Smooth muscle cell (in vitro differentiated cells): ENCODE measurements around the gene PTPRG. TPM values are rescaled to one million over a fixed set of nuclear protein-coding genes. Genes with fewer than 3 reads are reported as not detected.

Experiments
- DNase-seq: peaks from one replicate; lab custom pipeline; 2025; ENCODE audit not compliant: unreplicated experiment; lab: John Stamatoyannopoulos, UW
- H2AFZ ChIP-seq: fragments of 200-600 bp; sonication (generic); 2 replicates; pipeline ENCODE4 v1.6.0; 2016; ENCODE audit warnings: antibody characterized with exemption, low read depth, mild to moderate bottlenecking
- H3F3A ChIP-seq: fragments of 200-600 bp; sonication (generic); 2 replicates; pipeline ENCODE4 v1.6.0; 2017; ENCODE audit warnings: antibody characterized with exemption, low read depth
- H3K27ac ChIP-seq: fragments of 200-600 bp; sonication (generic); 2 replicates; pipeline ENCODE4 v1.5.1; 2016; ENCODE audit warnings: low read depth, mild to moderate bottlenecking
- H3K27me3 ChIP-seq: fragments of 200-600 bp; sonication (generic); 2 replicates; pipeline ENCODE4 v1.6.1; 2016; ENCODE audit warnings: low read depth, mild to moderate bottlenecking
- H3K36me3 ChIP-seq: fragments of 200-600 bp; sonication (generic); 2 replicates; pipeline ENCODE4 v1.5.1; 2016; ENCODE audit warnings: low read depth
- H3K4me1 ChIP-seq: fragments of 200-600 bp; sonication (generic); 2 replicates; pipeline ENCODE4 v1.5.1; 2016; ENCODE audit warnings: low read depth
- H3K4me2 ChIP-seq: fragments of 200-600 bp; sonication (generic); 2 replicates; pipeline ENCODE4 v1.6.0; 2016; ENCODE audit warnings: mild to moderate bottlenecking
- H3K4me3 ChIP-seq: fragments of 200-600 bp; sonication (generic); 2 replicates; pipeline ENCODE4 v1.5.1; 2016; ENCODE audit warnings: mild to moderate bottlenecking
- H3K79me2 ChIP-seq: fragments of 200-600 bp; sonication (generic); 2 replicates; pipeline ENCODE4 v1.6.0; 2016; ENCODE audit warnings: low read depth, mild to moderate bottlenecking
- H3K9ac ChIP-seq: fragments of 200-600 bp; sonication (generic); 2 replicates; pipeline ENCODE4 v1.6.0; 2016; ENCODE audit warnings: low read depth
- H3K9me3 ChIP-seq: fragments of 200-600 bp; sonication (generic); replicated peaks from 2 replicates; pipeline ENCODE4 v1.5.1; 2016; ENCODE audit warnings: low read depth
- H4K20me1 ChIP-seq: fragments of 200-600 bp; sonication (generic); 2 replicates; pipeline ENCODE4 v1.6.0; 2016; ENCODE audit warnings: low read depth
- CTCF ChIP-seq: fragments of 200-600 bp; sonication (generic); IDR thresholded peaks from 2 replicates; pipeline ENCODE4 v1.5.1; 2017; ENCODE audit warnings: borderline replicate concordance, mild to moderate bottlenecking, antibody characterized with exemption; ENCODE audit not compliant: insufficient read depth, poor library complexity, severe bottlenecking
- WGBS: methylation state at CpG from one replicate; pipeline ENCODE4 v1.1.7; 2016; ENCODE audit warnings: low lambda C conversion rate; 5-methylcytosine and 5-hydroxymethylcytosine counted together
- polyA plus RNA-seq: library from polyadenylated mRNA; unstranded; fragments of >200 nt; fragmentation: Nextera tagmentation; extraction: Ambion mirVana; gene quantifications from 2 replicates; pipeline ENCODE4 v1.2.1, GENCODE V29; 2016
- total RNA-seq: library from RNA; depleted of rRNA; stranded (reverse); fragments of >200 nt; gene quantifications from 2 replicates; pipeline ENCODE4 v1.2.3, GENCODE V29; 2014

The PTPRG gene
- total and polyA plus RNA-seq, 2 experiments from 2014 or later = 21.2 to 87.3 TPM

GRCh38 chr3:62133015-62133414 is 571.6 kb downstream of the PTPRG start:
- Histone ChIP-seq H3K9ac (no peak overlapping the region), H3K4me3 (no peak overlapping the region), H3K9me3 (no peaks in the 10 kb centered on the region), H3K27me3 (no peaks in the 10 kb centered on the region), H3K79me2 (no peaks in the 10 kb centered on the region), H3K27ac (no peak overlapping the region), H3K4me2 (no peak overlapping the region), H3F3A (no peaks in the 10 kb centered on the region), H2AFZ (no peak overlapping the region), H3K4me1 (peaks cover 7% of the 10 kb centered on the region), H3K36me3 (no peaks in the 10 kb centered on the region), H4K20me1 (peaks cover 18% of the 10 kb centered on the region)
- TF ChIP-seq CTCF = no peak
- 72% methylated on average over 5 of the region's 5 CpGs for WGBS
- DNase-seq = no peak

DNA sequence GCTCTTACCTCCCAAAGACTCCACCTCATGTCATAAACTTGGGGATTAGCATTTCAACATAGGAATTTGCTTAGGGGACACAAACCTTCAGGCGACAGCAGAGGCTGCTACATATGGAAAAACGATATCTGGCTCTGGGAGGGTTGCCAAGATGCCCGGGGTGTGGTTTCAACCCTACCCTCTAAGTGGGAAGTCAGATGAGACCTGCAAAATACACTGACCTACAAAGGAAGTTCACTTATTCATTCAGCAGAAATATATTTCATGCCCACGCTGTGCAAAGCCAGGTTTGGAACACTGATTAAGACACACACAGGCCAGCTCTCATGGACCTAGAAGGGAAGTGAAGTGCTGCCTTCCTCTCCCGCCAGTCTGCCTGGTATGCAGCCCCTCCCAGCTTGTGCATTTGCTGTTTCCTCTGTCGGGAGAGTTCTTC is 572.7 kb downstream of the PTPRG start:
- Histone ChIP-seq H3F3A (no peaks in the 10 kb centered on the region), H3K27me3 (no peaks in the 10 kb centered on the region), H3K27ac (no peak overlapping the region), H3K9ac (no peak overlapping the region), H3K4me2 (no peak overlapping the region), H2AFZ (no peak overlapping the region), H3K4me1 (peaks cover 7% of the 10 kb centered on the region), H4K20me1 (peaks cover 18% of the 10 kb centered on the region), H3K4me3 (no peak overlapping the region), H3K36me3 (no peaks in the 10 kb centered on the region), H3K79me2 (no peaks in the 10 kb centered on the region), H3K9me3 (no peaks in the 10 kb centered on the region)
- WGBS = 67% methylated on average over 6 of the region's 6 CpGs
- DNase-seq = no peak
- TF ChIP-seq CTCF = no peak

GRCh38 chr3:62135741-62136140 is 574.4 kb downstream of the PTPRG start:
- H3K27ac ChIP-seq = no peak overlapping the region
- H3K27me3 ChIP-seq = no peaks in the 10 kb centered on the region
- no peaks in the 10 kb centered on the region for H3K9me3 ChIP-seq
- H3K4me3 ChIP-seq = no peak overlapping the region
- no peak overlapping the region for H3K4me2 ChIP-seq
- H3K36me3 ChIP-seq = no peaks in the 10 kb centered on the region
- H3K4me1 ChIP-seq = peaks cover 7% of the 10 kb centered on the region
- 97% methylated on average over 7 of the region's 7 CpGs for WGBS
- H3K9ac ChIP-seq = no peak overlapping the region
- peaks cover 16% of the 10 kb centered on the region for H4K20me1 ChIP-seq
- no peaks in the 10 kb centered on the region for H3K79me2 ChIP-seq
- H2AFZ ChIP-seq = no peak overlapping the region
- no peaks in the 10 kb centered on the region for H3F3A ChIP-seq
- no peak for TF ChIP-seq CTCF
- no peak for DNase-seq

- Histone ChIP-seq H3K27me3 (no peaks in the 10 kb centered on the region), H4K20me1 (peaks cover 13% of the 10 kb centered on the region), H3K4me3 (no peak overlapping the region), H3K36me3 (no peaks in the 10 kb centered on the region), H3K27ac (no peak overlapping the region), H3K79me2 (no peaks in the 10 kb centered on the region), H3F3A (no peaks in the 10 kb centered on the region), H3K9me3 (no peaks in the 10 kb centered on the region), H3K4me1 (peaks cover 10% of the 10 kb centered on the region), H2AFZ (no peak overlapping the region), H3K4me2 (no peak overlapping the region), H3K9ac (no peak overlapping the region)
- WGBS = 78% methylated on average over 6 of the region's 6 CpGs
- no peak for TF ChIP-seq CTCF
- DNase-seq = no peak
These were observed 578.6 kb downstream of the PTPRG start for GRCh38 chr3:62139957-62140356.
